H9 (cell line): ENCODE data around the gene CENPB. TPM values are rescaled to one million over a fixed set of nuclear protein-coding genes. Genes with fewer than 3 reads are reported as not detected.

Experiments
- DNase-seq: peaks from one replicate; pipeline ENCODE4 v3.0.0-alpha.2; 2017
- H2AFZ ChIP-seq: one replicate; pipeline ENCODE4 v1.6.1; 2013; ENCODE audit warnings: mild to moderate bottlenecking, low read length, control low read depth, moderate library complexity
- H2AK5ac ChIP-seq: 2 replicates; pipeline ENCODE4 v1.6.1; 2013; ENCODE audit warnings: low read length, control low read depth, mixed read lengths; ENCODE audit not compliant: insufficient read length
- H2BK120ac ChIP-seq: one replicate; pipeline ENCODE4 v1.6.1; 2013; ENCODE audit warnings: low read depth, mild to moderate bottlenecking, low read length, control low read depth, inconsistent platforms; ENCODE audit not compliant: poor library complexity, severe bottlenecking
- H2BK12ac ChIP-seq: 2 replicates; pipeline ENCODE4 v1.6.1; 2013; ENCODE audit warnings: low read length, control low read depth, mixed read lengths, low read depth; ENCODE audit not compliant: insufficient read length
- H2BK15ac ChIP-seq: 2 replicates; pipeline ENCODE4 v1.6.1; 2013; ENCODE audit warnings: low read depth, low read length, control low read depth
- H2BK20ac ChIP-seq: one replicate; pipeline ENCODE4 v1.6.1; 2013; ENCODE audit warnings: low read depth, mild to moderate bottlenecking, low read length, control low read depth, inconsistent platforms; ENCODE audit not compliant: poor library complexity, severe bottlenecking
- H2BK5ac ChIP-seq: 2 replicates; pipeline ENCODE4 v1.6.1; 2013; ENCODE audit warnings: low read length, control low read depth, mixed read lengths; ENCODE audit not compliant: insufficient read length
- H3K14ac ChIP-seq: 2 replicates; pipeline ENCODE4 v1.6.1; 2013; ENCODE audit warnings: low read length, control low read depth; ENCODE audit not compliant: insufficient read depth
- H3K18ac ChIP-seq: 2 replicates; pipeline ENCODE4 v1.6.1; 2013; ENCODE audit warnings: low read depth, mild to moderate bottlenecking, mixed read lengths, low read length, control low read depth; ENCODE audit not compliant: insufficient read length
- H3K23ac ChIP-seq: 2 replicates; pipeline ENCODE4 v1.6.1; 2013; ENCODE audit warnings: low read length, control low read depth, mixed read lengths, low read depth; ENCODE audit not compliant: insufficient read length
- H3K23me2 ChIP-seq: 2 replicates; pipeline ENCODE4 v1.6.1; 2013; ENCODE audit warnings: low read depth, mild to moderate bottlenecking, mixed read lengths, low read length, control low read depth; ENCODE audit not compliant: insufficient read length, poor library complexity, severe bottlenecking
- H3K27ac ChIP-seq: 2 replicates; pipeline ENCODE4 v1.5.1; 2013; ENCODE audit warnings: low read length, control low read depth, mixed read lengths, low read depth; ENCODE audit not compliant: insufficient read length
- H3K27me3 ChIP-seq: 2 replicates; pipeline ENCODE4 v1.6.1; 2013; ENCODE audit warnings: low read length, control low read depth, inconsistent platforms; ENCODE audit not compliant: insufficient read depth
- H3K4ac ChIP-seq: 2 replicates; pipeline ENCODE4 v1.6.1; 2013; ENCODE audit warnings: low read depth, mild to moderate bottlenecking, control low read depth, inconsistent platforms, low read length, moderate library complexity
- H3K4me1 ChIP-seq: 2 replicates; pipeline ENCODE4 v1.6.1; 2013; ENCODE audit warnings: low read length, control low read depth, inconsistent platforms; ENCODE audit not compliant: insufficient read depth
- H3K4me2 ChIP-seq: 2 replicates; pipeline ENCODE4 v1.6.1; 2013; ENCODE audit warnings: low read length, control low read depth, mixed read lengths; ENCODE audit not compliant: insufficient read length, insufficient read depth
- H3K56ac ChIP-seq: 2 replicates; pipeline ENCODE4 v1.6.1; 2013; ENCODE audit warnings: low read depth, mild to moderate bottlenecking, mixed read lengths, low read length, control low read depth; ENCODE audit not compliant: insufficient read length
- H3K79me1 ChIP-seq: 2 replicates; pipeline ENCODE4 v1.6.1; 2013; ENCODE audit warnings: low read depth, mild to moderate bottlenecking, moderate library complexity, low read length, control low read depth, inconsistent platforms; ENCODE audit not compliant: insufficient read depth, poor library complexity, severe bottlenecking
- H3K79me2 ChIP-seq: 2 replicates; pipeline ENCODE4 v1.6.1; 2013; ENCODE audit warnings: low read length, control low read depth, inconsistent platforms; ENCODE audit not compliant: insufficient read depth
- H3K9ac ChIP-seq: 2 replicates; pipeline ENCODE4 v1.6.1; 2013; ENCODE audit warnings: low read length, control low read depth, mixed read lengths; ENCODE audit not compliant: insufficient read length; ENCODE audit errors: extremely low read depth
- H3K9me3 ChIP-seq: one replicate; pipeline ENCODE4 v1.6.1; 2013; ENCODE audit warnings: low read depth, low read length, inconsistent platforms; ENCODE audit not compliant: control insufficient read depth
- H3T11ph ChIP-seq: one replicate; pipeline ENCODE4 v1.6.1; 2013; ENCODE audit warnings: mild to moderate bottlenecking, low read length, control low read depth, inconsistent platforms
- H4K20me1 ChIP-seq: one replicate; pipeline ENCODE4 v1.6.1; 2013; ENCODE audit not compliant: control insufficient read depth, insufficient read length, insufficient read depth
- H4K5ac ChIP-seq: 2 replicates; pipeline ENCODE4 v1.6.1; 2013; ENCODE audit warnings: low read depth, mild to moderate bottlenecking, mixed read lengths, low read length, control low read depth; ENCODE audit not compliant: insufficient read length
- H4K8ac ChIP-seq: replicated peaks from 2 replicates; pipeline ENCODE4 v1.6.1; 2013; ENCODE audit warnings: low read length, control low read depth, mixed read lengths, low read depth; ENCODE audit not compliant: insufficient read length
- H4K91ac ChIP-seq: 2 replicates; pipeline ENCODE4 v1.6.1; 2013; ENCODE audit warnings: low read depth, mild to moderate bottlenecking, moderate library complexity, mixed read lengths, low read length, control low read depth; ENCODE audit not compliant: insufficient read length
- H3K27ac Mint-ChIP-seq, 3 experiments: 2 replicates in 2 of 3; 3 replicates in 1 of 3; pipeline ENCODE4 v1.8.0; 2020 to 2021; ENCODE audit warnings: mixed read lengths in 3 of 3, mild to moderate bottlenecking in 1 of 3, moderate library complexity in 1 of 3
- H3K27me3 Mint-ChIP-seq: 2 replicates; pipeline ENCODE4 v1.8.0; 2021; ENCODE audit warnings: low read depth, mild to moderate bottlenecking, moderate library complexity, mixed read lengths
- H3K36me3 Mint-ChIP-seq, 3 experiments: 2 replicates in 2 of 3; 3 replicates in 1 of 3; pipeline ENCODE4 v1.8.0; 2020 to 2021; ENCODE audit warnings: low read depth in 3 of 3, mixed read lengths in 3 of 3; ENCODE audit not compliant: insufficient read depth in 1 of 3
- H3K4me1 Mint-ChIP-seq, 2 experiments: 2 replicates each; pipeline ENCODE4 v1.8.0; 2020; ENCODE audit warnings: mixed read lengths in 2 of 2
- H3K4me3 Mint-ChIP-seq, 2 experiments: 2 replicates in 1 of 2; 3 replicates in 1 of 2; pipeline ENCODE4 v1.8.0; 2020 to 2021; ENCODE audit warnings: mild to moderate bottlenecking in 2 of 2, mixed read lengths in 2 of 2, moderate library complexity in 1 of 2
- H3K9me3 Mint-ChIP-seq, 2 experiments: 2 replicates in 1 of 2; 3 replicates in 1 of 2; pipeline ENCODE4 v1.8.0; 2020; ENCODE audit warnings: mild to moderate bottlenecking in 2 of 2, mixed read lengths in 2 of 2, moderate library complexity in 1 of 2
- CTCF ChIP-seq: fragments of 200-600 bp; sonication (generic); conservative IDR thresholded peaks from 3 replicates; pipeline ENCODE4 v1.8.0; 2021; ENCODE audit warnings: antibody characterized with exemption, mild to moderate bottlenecking
- WGBS: extraction: QIAGEN DNeasy Blood & Tissue Kit; methylation state at CpG from one replicate; pipeline ENCODE4 v1.1.7; 2013; ENCODE audit warnings: missing lambda C conversion rate, low lambda C conversion rate, mixed read lengths; ENCODE audit not compliant: insufficient read length; ENCODE audit errors: extremely low coverage; 5-methylcytosine and 5-hydroxymethylcytosine counted together
- total RNA-seq: library from RNA; stranded (reverse); gene quantifications from 2 replicates; pipeline ENCODE4 v1.2.1, GENCODE V29; 2021

Gene CENPB
- total RNA-seq, 1 experiment from 2014 or later: 63.1 TPM

GRCh38 chr20:3795511-3796468 is 9.2 kb upstream of the CENPB start, which contains the start of gene CDC25B:
CDC25B (plus strand) TSS chr20:3796310; CDS start chr20:3796532, 222 bp downstream.
- H2BK20ac ChIP-seq: no peak within 1 kb of the TSS
- H3K27me3 ChIP-seq: no peaks in the 10 kb centered on the region
- H3K27ac Mint-ChIP-seq: peak within 1 kb of the TSS in 2 of 3 experiments; percentile 92 to 93; a peak in 5 of 7 replicates
- H3T11ph ChIP-seq: no peak within 1 kb of the TSS
- no peak within 1 kb of the TSS for H2BK120ac ChIP-seq
- H3K27me3 Mint-ChIP-seq: peaks cover 24% of the 10 kb centered on the region
- peak; percentile 56; the same call in 2 of the 3 replicates for TF ChIP-seq CTCF
- no peak within 1 kb of the TSS for H3K56ac ChIP-seq
- peak; percentile 92 for DNase-seq
- no peak within 1 kb of the TSS for H2BK5ac ChIP-seq
- no CpG with 5 or more reads among the region's 69 CpGs for WGBS
- no peak within 1 kb of the TSS for H3K23ac ChIP-seq
- peaks cover 2 to 8% (median 4%) of the 10 kb centered on the region in 3 experiments; a peak in 4 of 7 replicates for H3K36me3 Mint-ChIP-seq
- H4K91ac ChIP-seq: no peak within 1 kb of the TSS
- H2AK5ac ChIP-seq: no peak within 1 kb of the TSS
- H3K4me3 Mint-ChIP-seq: peak within 1 kb of the TSS; percentile 78 to 92
- no peak within 1 kb of the TSS for H2BK15ac ChIP-seq
- no peaks in the 10 kb centered on the region for H3K79me2 ChIP-seq
- no peak within 1 kb of the TSS for H3K14ac ChIP-seq
- peaks cover 42 to 47% of the 10 kb centered on the region in 2 experiments for H3K4me1 Mint-ChIP-seq
- no peaks in the 10 kb centered on the region for H4K20me1 ChIP-seq
- no peak within 1 kb of the TSS for H3K27ac ChIP-seq
- H3K4ac ChIP-seq: no peak within 1 kb of the TSS
- no peak within 1 kb of the TSS for H3K9ac ChIP-seq
- H3K9me3 Mint-ChIP-seq: no peaks in the 10 kb centered on the region
- H3K18ac ChIP-seq: peak within 1 kb of the TSS; percentile 4
- H3K9me3 ChIP-seq: no peaks in the 10 kb centered on the region
- H4K8ac ChIP-seq: no peak within 1 kb of the TSS
- peaks cover 19% of the 10 kb centered on the region for H3K23me2 ChIP-seq
- no peak within 1 kb of the TSS for H2AFZ ChIP-seq
- no peaks in the 10 kb centered on the region for H3K79me1 ChIP-seq
- H2BK12ac ChIP-seq: no peak within 1 kb of the TSS
- H4K5ac ChIP-seq: no peak within 1 kb of the TSS
- H3K4me2 ChIP-seq: peak within 1 kb of the TSS; percentile 37
- no peaks in the 10 kb centered on the region; the same call in 1 of the 2 replicates for H3K4me1 ChIP-seq
